ENCODE data around the gene SH2B3.

DNA sequence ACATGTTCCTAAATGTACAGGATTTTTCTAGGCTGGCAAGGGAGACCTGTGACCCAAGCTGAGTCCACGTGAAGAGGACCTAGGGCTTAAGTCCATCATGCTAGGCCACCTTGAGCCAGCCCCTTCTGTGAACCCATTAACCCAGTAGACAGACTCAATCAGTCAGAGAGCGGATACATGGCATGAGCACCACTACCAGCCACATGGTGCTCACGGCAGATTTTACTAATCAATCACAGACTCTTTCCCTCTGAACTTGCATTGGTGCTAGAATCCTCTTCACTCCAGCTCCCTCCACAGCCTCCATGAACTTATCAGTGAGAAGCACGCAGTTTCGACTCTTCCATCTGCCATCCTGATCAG lies 45.8 kb upstream of the SH2B3 start:
- TF ChIP-seq CREB1 (CRISPR knock-in tag; IDR thresholded peaks at IDR 0.05; ENCODE audit: low read depth) (no peak), POLR2AphosphoS5 (IDR thresholded peaks at IDR 0.05; ENCODE audit: low read depth) (no peak), EZH2phosphoT487 (IDR thresholded peaks at IDR 0.05; ENCODE audit: unreplicated experiment) (no peak), ZNF331 (CRISPR knock-in tag; IDR thresholded peaks at IDR 0.05; ENCODE audit: low read depth) (no peak), EZH2 (IDR thresholded peaks at IDR 0.05; ENCODE audit: low read depth, unreplicated experiment) (no peak), ZNF114 (CRISPR knock-in tag; IDR thresholded peaks at IDR 0.05) (no peak)
- TF ChIP-seq, protein P1, sequence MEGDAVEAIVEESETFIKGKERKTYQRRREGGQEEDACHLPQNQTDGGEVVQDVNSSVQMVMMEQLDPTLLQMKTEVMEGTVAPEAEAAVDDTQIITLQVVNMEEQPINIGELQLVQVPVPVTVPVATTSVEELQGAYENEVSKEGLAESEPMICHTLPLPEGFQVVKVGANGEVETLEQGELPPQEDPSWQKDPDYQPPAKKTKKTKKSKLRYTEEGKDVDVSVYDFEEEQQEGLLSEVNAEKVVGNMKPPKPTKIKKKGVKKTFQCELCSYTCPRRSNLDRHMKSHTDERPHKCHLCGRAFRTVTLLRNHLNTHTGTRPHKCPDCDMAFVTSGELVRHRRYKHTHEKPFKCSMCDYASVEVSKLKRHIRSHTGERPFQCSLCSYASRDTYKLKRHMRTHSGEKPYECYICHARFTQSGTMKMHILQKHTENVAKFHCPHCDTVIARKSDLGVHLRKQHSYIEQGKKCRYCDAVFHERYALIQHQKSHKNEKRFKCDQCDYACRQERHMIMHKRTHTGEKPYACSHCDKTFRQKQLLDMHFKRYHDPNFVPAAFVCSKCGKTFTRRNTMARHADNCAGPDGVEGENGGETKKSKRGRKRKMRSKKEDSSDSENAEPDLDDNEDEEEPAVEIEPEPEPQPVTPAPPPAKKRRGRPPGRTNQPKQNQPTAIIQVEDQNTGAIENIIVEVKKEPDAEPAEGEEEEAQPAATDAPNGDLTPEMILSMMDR (conservative IDR thresholded peaks at IDR 0.05; ENCODE audit: low read depth in 2 of 2): no peak
- TF ChIP-seq, protein P2, sequence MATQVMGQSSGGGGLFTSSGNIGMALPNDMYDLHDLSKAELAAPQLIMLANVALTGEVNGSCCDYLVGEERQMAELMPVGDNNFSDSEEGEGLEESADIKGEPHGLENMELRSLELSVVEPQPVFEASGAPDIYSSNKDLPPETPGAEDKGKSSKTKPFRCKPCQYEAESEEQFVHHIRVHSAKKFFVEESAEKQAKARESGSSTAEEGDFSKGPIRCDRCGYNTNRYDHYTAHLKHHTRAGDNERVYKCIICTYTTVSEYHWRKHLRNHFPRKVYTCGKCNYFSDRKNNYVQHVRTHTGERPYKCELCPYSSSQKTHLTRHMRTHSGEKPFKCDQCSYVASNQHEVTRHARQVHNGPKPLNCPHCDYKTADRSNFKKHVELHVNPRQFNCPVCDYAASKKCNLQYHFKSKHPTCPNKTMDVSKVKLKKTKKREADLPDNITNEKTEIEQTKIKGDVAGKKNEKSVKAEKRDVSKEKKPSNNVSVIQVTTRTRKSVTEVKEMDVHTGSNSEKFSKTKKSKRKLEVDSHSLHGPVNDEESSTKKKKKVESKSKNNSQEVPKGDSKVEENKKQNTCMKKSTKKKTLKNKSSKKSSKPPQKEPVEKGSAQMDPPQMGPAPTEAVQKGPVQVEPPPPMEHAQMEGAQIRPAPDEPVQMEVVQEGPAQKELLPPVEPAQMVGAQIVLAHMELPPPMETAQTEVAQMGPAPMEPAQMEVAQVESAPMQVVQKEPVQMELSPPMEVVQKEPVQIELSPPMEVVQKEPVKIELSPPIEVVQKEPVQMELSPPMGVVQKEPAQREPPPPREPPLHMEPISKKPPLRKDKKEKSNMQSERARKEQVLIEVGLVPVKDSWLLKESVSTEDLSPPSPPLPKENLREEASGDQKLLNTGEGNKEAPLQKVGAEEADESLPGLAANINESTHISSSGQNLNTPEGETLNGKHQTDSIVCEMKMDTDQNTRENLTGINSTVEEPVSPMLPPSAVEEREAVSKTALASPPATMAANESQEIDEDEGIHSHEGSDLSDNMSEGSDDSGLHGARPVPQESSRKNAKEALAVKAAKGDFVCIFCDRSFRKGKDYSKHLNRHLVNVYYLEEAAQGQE (IDR thresholded peaks at IDR 0.05; ENCODE audit: unreplicated experiment): no peak
- TF ChIP-seq, protein P3, sequence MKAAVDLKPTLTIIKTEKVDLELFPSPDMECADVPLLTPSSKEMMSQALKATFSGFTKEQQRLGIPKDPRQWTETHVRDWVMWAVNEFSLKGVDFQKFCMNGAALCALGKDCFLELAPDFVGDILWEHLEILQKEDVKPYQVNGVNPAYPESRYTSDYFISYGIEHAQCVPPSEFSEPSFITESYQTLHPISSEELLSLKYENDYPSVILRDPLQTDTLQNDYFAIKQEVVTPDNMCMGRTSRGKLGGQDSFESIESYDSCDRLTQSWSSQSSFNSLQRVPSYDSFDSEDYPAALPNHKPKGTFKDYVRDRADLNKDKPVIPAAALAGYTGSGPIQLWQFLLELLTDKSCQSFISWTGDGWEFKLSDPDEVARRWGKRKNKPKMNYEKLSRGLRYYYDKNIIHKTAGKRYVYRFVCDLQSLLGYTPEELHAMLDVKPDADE (IDR thresholded peaks at IDR 0.05): no peak

Data from GM23338 (cell line).